HepG2 (cell line): ENCODE data around the gene DHFR.

Source experiments
- CREBL2 ChIP-seq: sonication (generic); formaldehyde crosslinking; IDR thresholded peaks from 2 replicates; pipeline ENCODE4 v1.8.1; 2023; ENCODE audit warnings: missing genetic modification reagents, mild to moderate bottlenecking, borderline replicate concordance
- CTCF ChIP-seq: sonication (generic); formaldehyde crosslinking; IDR thresholded peaks from 2 replicates; pipeline ENCODE4 v1.5.0; 2020; ENCODE audit warnings: mild to moderate bottlenecking, missing genetic modification reagents, moderate library complexity
- ELF4 ChIP-seq: sonication (generic); formaldehyde crosslinking; IDR thresholded peaks from 2 replicates; pipeline ENCODE4 v1.5.0; 2020; ENCODE audit warnings: missing genetic modification reagents, mild to moderate bottlenecking, moderate library complexity, borderline replicate concordance
- EP300 ChIP-seq, 3 experiments: sonication (generic) in 1 of 3; formaldehyde crosslinking in 1 of 3; IDR thresholded peaks; 2 replicates each; pipeline versions ENCODE4 v1.5.1 to v1.6.1; 2011 to 2020; ENCODE audit warnings: low read depth in 2 of 3, low read length in 2 of 3, borderline replicate concordance in 1 of 3, improper control_type of control experiment in 1 of 3, mild to moderate bottlenecking in 1 of 3, missing genetic modification reagents in 1 of 3, moderate library complexity in 1 of 3
- EZH2 ChIP-seq: conservative IDR thresholded peaks from 2 replicates; pipeline ENCODE4 v1.6.1; 2012; ENCODE audit warnings: mild to moderate bottlenecking, low read depth, low read length, moderate library complexity
- IRF9 ChIP-seq: sonication (generic); formaldehyde crosslinking; IDR thresholded peaks from 2 replicates; pipeline ENCODE4 v1.8.0; 2022; ENCODE audit warnings: missing genetic modification reagents, mild to moderate bottlenecking, borderline replicate concordance
- MXI1 ChIP-seq: IDR thresholded peaks from 3 replicates; pipeline ENCODE4 v1.6.1; 2012; ENCODE audit warnings: low read depth, low read length, inconsistent platforms, borderline replicate concordance
- MYC ChIP-seq: sonication (generic); formaldehyde crosslinking; IDR thresholded peaks from 2 replicates; pipeline ENCODE4 v1.9.0; 2021; ENCODE audit warnings: missing genetic modification reagents, borderline replicate concordance
- SMAD1 ChIP-seq: sonication (generic); formaldehyde crosslinking; IDR thresholded peaks from 2 replicates; pipeline ENCODE4 v1.4.0; 2020; ENCODE audit warnings: missing genetic modification reagents, low read depth, mild to moderate bottlenecking, borderline replicate concordance
- SP1 ChIP-seq, 2 experiments: fragments of 450-650 bp in 1 of 2; sonication (generic) in 1 of 2; formaldehyde crosslinking in 1 of 2; IDR thresholded peaks; 2 replicates each; pipeline versions ENCODE4 v1.4.0 to v1.6.1; 2016 to 2020; ENCODE audit warnings: missing genetic modification reagents in 1 of 2
- ZFP1 ChIP-seq: IDR thresholded peaks from 2 replicates; pipeline ENCODE4 v1.6.1; 2016
- ZNF546 ChIP-seq: sonication (generic); formaldehyde crosslinking; conservative IDR thresholded peaks from 2 replicates; pipeline ENCODE4 v1.8.1; 2023; ENCODE audit warnings: mild to moderate bottlenecking, missing genetic modification reagents
- TF ChIP-seq, protein P1 (sequence below): sonication (generic); formaldehyde crosslinking; IDR thresholded peaks from 2 replicates; pipeline ENCODE4 v1.5.1; 2020; ENCODE audit warnings: missing genetic modification reagents, mild to moderate bottlenecking, borderline replicate concordance

- TF ChIP-seq EZH2 = no peak
- TF ChIP-seq CREBL2 (CRISPR knock-in tag) = no peak
- no peak for TF ChIP-seq EP300 (IDR thresholded peaks at IDR 0.05; ENCODE audit: low read depth in 2 of 2, low read length in 2 of 2)
- no peak for TF ChIP-seq EP300 (CRISPR knock-in tag; IDR thresholded peaks at IDR 0.05; ENCODE audit: borderline replicate concordance)
- no peak for TF ChIP-seq IRF9 (CRISPR knock-in tag)
- TF ChIP-seq, protein P1, sequence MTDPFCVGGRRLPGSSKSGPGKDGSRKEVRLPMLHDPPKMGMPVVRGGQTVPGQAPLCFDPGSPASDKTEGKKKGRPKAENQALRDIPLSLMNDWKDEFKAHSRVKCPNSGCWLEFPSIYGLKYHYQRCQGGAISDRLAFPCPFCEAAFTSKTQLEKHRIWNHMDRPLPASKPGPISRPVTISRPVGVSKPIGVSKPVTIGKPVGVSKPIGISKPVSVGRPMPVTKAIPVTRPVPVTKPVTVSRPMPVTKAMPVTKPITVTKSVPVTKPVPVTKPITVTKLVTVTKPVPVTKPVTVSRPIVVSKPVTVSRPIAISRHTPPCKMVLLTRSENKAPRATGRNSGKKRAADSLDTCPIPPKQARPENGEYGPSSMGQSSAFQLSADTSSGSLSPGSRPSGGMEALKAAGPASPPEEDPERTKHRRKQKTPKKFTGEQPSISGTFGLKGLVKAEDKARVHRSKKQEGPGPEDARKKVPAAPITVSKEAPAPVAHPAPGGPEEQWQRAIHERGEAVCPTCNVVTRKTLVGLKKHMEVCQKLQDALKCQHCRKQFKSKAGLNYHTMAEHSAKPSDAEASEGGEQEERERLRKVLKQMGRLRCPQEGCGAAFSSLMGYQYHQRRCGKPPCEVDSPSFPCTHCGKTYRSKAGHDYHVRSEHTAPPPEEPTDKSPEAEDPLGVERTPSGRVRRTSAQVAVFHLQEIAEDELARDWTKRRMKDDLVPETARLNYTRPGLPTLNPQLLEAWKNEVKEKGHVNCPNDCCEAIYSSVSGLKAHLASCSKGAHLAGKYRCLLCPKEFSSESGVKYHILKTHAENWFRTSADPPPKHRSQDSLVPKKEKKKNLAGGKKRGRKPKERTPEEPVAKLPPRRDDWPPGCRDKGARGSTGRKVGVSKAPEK (CRISPR knock-in tag) = no peak
- TF ChIP-seq SMAD1 (CRISPR knock-in tag) = no peak
- TF ChIP-seq ELF4 (CRISPR knock-in tag) = no peak
- no peak for TF ChIP-seq MYC (CRISPR knock-in tag)
- TF ChIP-seq SP1 (IDR thresholded peaks at IDR 0.05) = no peak
- TF ChIP-seq SP1 (CRISPR knock-in tag; IDR thresholded peaks at IDR 0.05) = no peak
- TF ChIP-seq CTCF (CRISPR knock-in tag) = no peak
- TF ChIP-seq MXI1 = no peak
- no peak for TF ChIP-seq ZFP1
- TF ChIP-seq ZNF546 (CRISPR knock-in tag) = no peak
These were observed 62.0 kb downstream of the DHFR start for GRCh38 chr5:80592761-80593160.
